Fibroblast of lung (primary cell): ENCODE data around the gene FRS2. TPM values are rescaled to one million over a fixed set of nuclear protein-coding genes. Genes with fewer than 3 reads are reported as not detected.

ENCODE experiments used
- DNase-seq, 2 donors: peaks; one replicate each; pipeline versions ENCODE4 v3.0.0 to v3.0.0-alpha.2; 2010; ENCODE audit warnings: low read depth in 2 of 2
- H2AFZ ChIP-seq: 2 replicates; pipeline ENCODE4 v1.5.1; 2012; ENCODE audit warnings: low read length, control low read depth, inconsistent platforms
- H3K27ac ChIP-seq: 2 replicates; pipeline ENCODE4 v1.5.1; 2011; ENCODE audit warnings: low read length, control low read depth; ENCODE audit not compliant: insufficient read depth
- H3K27me3 ChIP-seq: 2 replicates; pipeline ENCODE4 v1.5.1; 2011; ENCODE audit warnings: mild to moderate bottlenecking, low read length; ENCODE audit not compliant: control insufficient read depth, insufficient read depth
- H3K36me3 ChIP-seq: 2 replicates; pipeline ENCODE4 v1.5.1; 2011; ENCODE audit warnings: low read length; ENCODE audit not compliant: control insufficient read depth, insufficient read depth
- H3K4me1 ChIP-seq: 2 replicates; pipeline ENCODE4 v1.5.1; 2011; ENCODE audit warnings: low read length; ENCODE audit not compliant: control insufficient read depth, insufficient read depth; ENCODE audit errors: extremely low read depth
- H3K4me2 ChIP-seq: 2 replicates; pipeline ENCODE4 v1.5.1; 2011; ENCODE audit warnings: low read length, control low read depth; ENCODE audit not compliant: insufficient read depth; ENCODE audit errors: extremely low read depth
- H3K4me3 ChIP-seq, 4 experiments: fragments of 200-600 bp in 1 of 4; sonication (generic) in 1 of 4; replicated peaks in 1 of 4; 2 replicates each; pipeline ENCODE4 v1.5.1; 2011 to 2016; ENCODE audit warnings: low read length in 4 of 4, low read depth in 3 of 4, mild to moderate bottlenecking in 3 of 4, control low read depth in 2 of 4, inconsistent platforms in 1 of 4, mixed read lengths in 1 of 4; ENCODE audit not compliant: insufficient read depth in 1 of 4; ENCODE audit errors: control extremely low read depth in 1 of 4
- H3K79me2 ChIP-seq: 2 replicates; pipeline ENCODE4 v1.5.1; 2012; ENCODE audit warnings: mild to moderate bottlenecking, low read length, inconsistent platforms; ENCODE audit not compliant: control insufficient read depth, insufficient read depth
- H3K9ac ChIP-seq: 2 replicates; pipeline ENCODE4 v1.5.1; 2011; ENCODE audit warnings: mild to moderate bottlenecking, low read length, control low read depth; ENCODE audit not compliant: insufficient read depth
- H3K9me3 ChIP-seq: 2 replicates; pipeline ENCODE4 v1.5.1; 2012; ENCODE audit warnings: low read depth, low read length; ENCODE audit not compliant: control insufficient read depth, insufficient read depth
- H4K20me1 ChIP-seq: 2 replicates; pipeline ENCODE4 v1.5.1; 2011; ENCODE audit warnings: low read length; ENCODE audit not compliant: control insufficient read depth, insufficient read depth; ENCODE audit errors: extremely low read depth
- CTCF ChIP-seq, 2 donors: IDR thresholded peaks in 1 of 2; conservative IDR thresholded peaks in 1 of 2; 1 replicate in 1 of 2; 2 replicates in 1 of 2; pipeline ENCODE4 v1.5.1; 2011 to 2012; ENCODE audit warnings: low read length in 2 of 2, control low read depth in 1 of 2, inconsistent platforms in 1 of 2, low read depth in 1 of 2, mild to moderate bottlenecking in 1 of 2
- EZH2 ChIP-seq: IDR thresholded peaks from 2 replicates; pipeline ENCODE4 v1.5.1; 2012; ENCODE audit warnings: low read length, control low read depth, mild to moderate bottlenecking; ENCODE audit errors: missing control alignments
- polyA plus RNA-seq, 2 donors: library from polyadenylated mRNA; depleted of rRNA in 1 of 2; stranded (reverse) in 1 of 2; unstranded in 1 of 2; fragments of >200 nt; gene quantifications; 2 replicates each; pipeline ENCODE4 v1.2.1, GENCODE V29; 2011 to 2012; ENCODE audit warnings: missing spikeins in 1 of 2
- total RNA-seq: library from RNA; depleted of rRNA; stranded (reverse); fragments of >200 nt; gene quantifications from 2 replicates; pipeline ENCODE4 v1.2.1, GENCODE V29; 2014

FRS2 gene
- total and polyA plus RNA-seq, 2 donors (not counting 1 experiment from before 2014, with no cell fraction given), result 37.1 to 45.9 TPM

- Histone ChIP-seq H3K4me2 (no peak overlapping the region), H3K4me3 (no peak overlapping the region), H3K79me2 (peaks cover 81% of the 10 kb centered on the region), H3K36me3 (no peaks in the 10 kb centered on the region), H3K9ac (no peak overlapping the region), H3K4me1 (no peaks in the 10 kb centered on the region), H3K9me3 (no peaks in the 10 kb centered on the region), H2AFZ (no peak overlapping the region), H3K27me3 (no peaks in the 10 kb centered on the region), H3K27ac (no peak overlapping the region), H4K20me1 (no peaks in the 10 kb centered on the region)
- DNase-seq, result no peak
- TF ChIP-seq EZH2 (no peak), CTCF (conservative IDR thresholded peaks at IDR 0.05 in 1 of 2, IDR thresholded peaks at IDR 0.05 in 1 of 2; ENCODE audit: low read depth in 1 of 2, low read length in 2 of 2) (no peak)
These were observed 20.9 kb downstream of the FRS2 start for GRCh38 chr12:69490920-69491643.

- Histone ChIP-seq H3K79me2 (peaks cover 81% of the 10 kb centered on the region), H3K9ac (no peak overlapping the region), H3K9me3 (no peaks in the 10 kb centered on the region), H3K4me1 (peaks cover 6% of the 10 kb centered on the region), H3K4me3 (no peak overlapping the region), H3K4me2 (no peak overlapping the region), H3K27me3 (no peaks in the 10 kb centered on the region), H3K36me3 (no peaks in the 10 kb centered on the region), H3K27ac (no peak overlapping the region), H2AFZ (no peak overlapping the region), H4K20me1 (peaks cover 2% of the 10 kb centered on the region)
- no peak for TF ChIP-seq CTCF (conservative IDR thresholded peaks at IDR 0.05 in 1 of 2, IDR thresholded peaks at IDR 0.05 in 1 of 2; ENCODE audit: low read depth in 1 of 2, low read length in 2 of 2)
- DNase-seq, result no peak
These were observed 22.6 kb downstream of the FRS2 start for GRCh38 chr12:69492739-69493138.

- H4K20me1 ChIP-seq, result peaks cover 2% of the 10 kb centered on the region
These were observed 24.9 kb downstream of the FRS2 start for GRCh38 chr12:69495071-69495470.

More at GRCh38 chr12:69495071-69495470, 24.9 kb downstream of the FRS2 start:
- no peaks in the 10 kb centered on the region for H3K9me3 ChIP-seq
- no peak overlapping the region for H3K27ac ChIP-seq
- H2AFZ ChIP-seq, result no peak overlapping the region
- H3K4me3 ChIP-seq, result no peak overlapping the region
- H3K27me3 ChIP-seq, result no peaks in the 10 kb centered on the region
- H3K79me2 ChIP-seq, result peaks cover 87% of the 10 kb centered on the region
- H3K4me1 ChIP-seq, result peaks cover 6% of the 10 kb centered on the region
- no peak for TF ChIP-seq EZH2
- TF ChIP-seq CTCF (conservative IDR thresholded peaks at IDR 0.05 in 1 of 2, IDR thresholded peaks at IDR 0.05 in 1 of 2; ENCODE audit: low read depth in 1 of 2, low read length in 2 of 2), result no peak
- peak in 1 of 2 donors; percentile 21 for DNase-seq
- no peaks in the 10 kb centered on the region for H3K36me3 ChIP-seq
- H3K4me2 ChIP-seq, result no peak overlapping the region
- no peak overlapping the region for H3K9ac ChIP-seq
